K562 (cell line): ENCODE data around the gene CCDC152. TPM values are rescaled to one million over a fixed set of nuclear protein-coding genes. Genes with fewer than 3 reads are reported as not detected.

Experiments
- ATAC-seq: fragments of 200-7000 bp; cut with Tn5 transposase; 3 replicates; pipeline ENCODE4 v1.9.1; 2020; ENCODE audit warnings: moderate library complexity
- BruUV-seq: library from RNA; stranded (reverse); fragments of 400-500 nt; replicated peaks from 2 replicates; lab custom pipeline; 2021; lab: Mats Ljungman, UMichigan
- CTCF ChIA-PET: fragments of 300-600 bp; formaldehyde crosslinking; extraction: SDS; loops from one replicate; lab custom pipeline; 2021; ENCODE audit warnings: low intra/inter-chr PET ratio; lab: Yijun Ruan, JAX
- POLR2A ChIA-PET: fragments of 300-600, 350-650 bp; sonication (Branson Sonifier 250); formaldehyde crosslinking; extraction: SDS; loops from one replicate; lab custom pipeline; 2021; ENCODE audit warnings: antibody characterized with exemption, inconsistent platforms; lab: Yijun Ruan, JAX
- DNase-seq, 4 experiments: peaks; one replicate each; pipeline versions ENCODE4 v3.0.0 to v3.0.0-alpha.2; 2011 to 2018; ENCODE audit warnings: low spot score in 3 of 4, mixed read lengths in 3 of 4; ENCODE audit errors: extremely low read depth in 1 of 4
- FAIRE-seq: peaks from 2 replicates; lab custom pipeline; 2011; peaks lifted over from hg19 to GRCh38; lab: Jason Lieb, UNC
- H2AFZ ChIP-seq: 2 replicates; pipeline ENCODE4 v1.6.0; 2011; ENCODE audit warnings: low read depth, low read length, control low read depth, inconsistent platforms
- H3K27ac ChIP-seq: fragments of 200-600 bp; 3 replicates; pipeline ENCODE4 v1.8.0; 2011; ENCODE audit warnings: low read depth, mild to moderate bottlenecking, control low read depth, inconsistent platforms, low read length, moderate library complexity, mixed read lengths; ENCODE audit errors: extremely low read depth
- H3K27me3 ChIP-seq, 2 experiments: fragments of 300-600 bp in 1 of 2; 2 replicates in 1 of 2; 3 replicates in 1 of 2; pipeline versions ENCODE4 v1.6.0 to v1.8.0; 2011; ENCODE audit warnings: inconsistent platforms in 2 of 2, low read length in 2 of 2, mild to moderate bottlenecking in 1 of 2, mixed read lengths in 1 of 2, moderate library complexity in 1 of 2; ENCODE audit not compliant: control insufficient read depth in 2 of 2, insufficient read depth in 2 of 2
- H3K36me3 ChIP-seq: fragments of 300-600 bp; 3 replicates; pipeline ENCODE4 v1.8.0; 2011; ENCODE audit warnings: mild to moderate bottlenecking, low read length, inconsistent platforms; ENCODE audit not compliant: control insufficient read depth, insufficient read depth
- H3K4me1 ChIP-seq, 2 experiments: fragments of 200-600 bp in 1 of 2; replicated peaks in 1 of 2; 2 replicates in 1 of 2; 3 replicates in 1 of 2; pipeline versions ENCODE4 v1.5.1 to v1.8.0; 2011; ENCODE audit warnings: inconsistent platforms in 2 of 2, low read length in 2 of 2, mild to moderate bottlenecking in 1 of 2, mixed read lengths in 1 of 2, moderate library complexity in 1 of 2; ENCODE audit not compliant: control insufficient read depth in 2 of 2, insufficient read depth in 2 of 2
- H3K4me2 ChIP-seq: 2 replicates; pipeline ENCODE4 v1.6.1; 2011; ENCODE audit warnings: low read length, control low read depth, inconsistent platforms, mixed read lengths; ENCODE audit not compliant: insufficient read depth
- H3K4me3 ChIP-seq: fragments of 200-600 bp; sonication (generic), shearing (Covaris generic); 2 replicates; pipeline ENCODE4 v1.5.1; 2016; ENCODE audit warnings: control low read depth, inconsistent platforms
- H3K79me2 ChIP-seq: fragments of 200-600 bp; 3 replicates; pipeline ENCODE4 v1.8.0; 2011; ENCODE audit warnings: low read length, inconsistent platforms; ENCODE audit not compliant: control insufficient read depth, insufficient read depth
- H3K9ac ChIP-seq, 2 experiments: 2 replicates each; pipeline versions ENCODE4 v1.6.0 to v1.6.1; 2011; ENCODE audit warnings: low read depth in 2 of 2, low read length in 2 of 2, control low read depth in 1 of 2, inconsistent platforms in 1 of 2, mild to moderate bottlenecking in 1 of 2, mixed read lengths in 1 of 2; ENCODE audit not compliant: insufficient read depth in 1 of 2
- H3K9me1 ChIP-seq: one replicate; pipeline ENCODE4 v1.6.0; 2011; ENCODE audit warnings: inconsistent platforms, mild to moderate bottlenecking, low read length, moderate library complexity; ENCODE audit not compliant: control insufficient read depth, insufficient read depth
- H3K9me3 ChIP-seq: replicated peaks from 2 replicates; pipeline ENCODE4 v1.5.1; 2011; ENCODE audit warnings: low read depth, low read length, inconsistent platforms; ENCODE audit not compliant: control insufficient read depth, insufficient read depth
- H4K20me1 ChIP-seq: replicated peaks from 2 replicates; pipeline ENCODE4 v1.6.1; 2011; ENCODE audit warnings: low read length, inconsistent platforms, mixed read lengths; ENCODE audit not compliant: control insufficient read depth, insufficient read depth
- BCOR ChIP-seq: fragments of 450-650 bp; IDR thresholded peaks from 2 replicates; pipeline ENCODE4 v1.6.1; 2016
- CTBP1 ChIP-seq: fragments of 450-650 bp; IDR thresholded peaks from 2 replicates; pipeline ENCODE4 v1.6.1; 2016; ENCODE audit warnings: borderline replicate concordance
- ETV5 ChIP-seq: sonication (generic); formaldehyde crosslinking; IDR thresholded peaks from 2 replicates; pipeline ENCODE4 v1.4.0; 2020; ENCODE audit warnings: low read depth, mild to moderate bottlenecking, missing genetic modification reagents
- NFXL1 ChIP-seq: fragments of 450-650 bp; formaldehyde crosslinking; IDR thresholded peaks from 2 replicates; pipeline ENCODE4 v1.4.0; 2021; ENCODE audit warnings: mild to moderate bottlenecking
- RBBP5 ChIP-seq: fragments of 200-600 bp; sonication (generic); IDR thresholded peaks from 2 replicates; pipeline ENCODE4 v1.6.1; 2012; ENCODE audit warnings: borderline replicate concordance, mild to moderate bottlenecking, low read length, control low read depth, inconsistent platforms; ENCODE audit not compliant: insufficient read depth, poor library complexity, severe bottlenecking
- RBM25 ChIP-seq: fragments of 200-400 bp; formaldehyde crosslinking; IDR thresholded peaks from 2 replicates; pipeline ENCODE4 v1.6.1; 2018; ENCODE audit warnings: low read length, low read depth, moderate library complexity; ENCODE audit not compliant: severe bottlenecking
- SMARCE1 ChIP-seq: fragments of 450-650 bp; IDR thresholded peaks from 2 replicates; pipeline ENCODE4 v1.7.1; 2016; ENCODE audit warnings: mild to moderate bottlenecking
- TRIM28 ChIP-seq: fragments of 450-650 bp; IDR thresholded peaks from 2 replicates; pipeline ENCODE4 v1.6.1; 2017
- ZNF324 ChIP-seq: fragments of 250-450 bp; sonication (Bioruptor Pico); IDR thresholded peaks from 2 replicates; pipeline ENCODE4 v1.4.0; 2020; ENCODE audit warnings: mild to moderate bottlenecking
- ZNF778 ChIP-seq: fragments of 450-650 bp; formaldehyde crosslinking; IDR thresholded peaks from 2 replicates; pipeline ENCODE4 v1.4.0; 2020; ENCODE audit warnings: mild to moderate bottlenecking, moderate library complexity
- WGBS: fragments of 100-300 bp; shearing (Covaris generic); methylation state at CpG from one replicate; pipeline ENCODE4 v1.1.6; 2016; ENCODE audit warnings: low coverage, mixed read lengths; ENCODE audit not compliant: insufficient coverage; ENCODE audit errors: missing lambda C conversion rate; 5-methylcytosine and 5-hydroxymethylcytosine counted together
- in situ Hi-C: fragments of 300-500 bp; cut with MboI; formaldehyde crosslinking; loops from 4 replicates; pipeline ENCODE4 v1.15.0; 2018; ENCODE audit warnings: inconsistent platforms, mixed read lengths
- intact Hi-C: fragments of 100-400 bp; cut with micrococcal nuclease; formaldehyde crosslinking; loops from 2 replicates; pipeline ENCODE4 v1.14.2; 2022
- polyA plus RNA-seq, 8 experiments: library from polyadenylated mRNA; depleted of rRNA in 4 of 8; stranded (reverse) in 5 of 8; unstranded in 3 of 8; fragments of >200 nt; fragmentation: Nextera tagmentation in 2 of 8; fragmentation: Illumina TruSeq in 1 of 8; extraction: Ambion mirVana in 2 of 8; extraction: Trizol in 1 of 8; gene quantifications; 2 replicates each; pipeline versions ENCODE4 v1.2.1 to v1.2.3, GENCODE V29; 2011 to 2014; ENCODE audit warnings: inconsistent platforms in 1 of 8, missing spikeins in 1 of 8
- total RNA-seq, 7 experiments: library from RNA; depleted of rRNA in 6 of 7; stranded (reverse); fragments of >200 nt in 6 of 7; fragmentation: Illumina TruSeq in 2 of 7; extraction: Trizol in 2 of 7; gene quantifications; 2 replicates each; pipeline versions ENCODE4 v1.2.1 to v1.2.3, GENCODE V29; 2011 to 2021; ENCODE audit warnings: low replicate concordance in 1 of 7

Gene CCDC152
- total and polyA plus RNA-seq, 9 of the 15 experiments (the other 6 are each of a cell fraction or from before 2014, with no cell fraction given) = 2.5 to 11.6 (median 5.1) TPM

GRCh38 chr5:42785756-42786155, 29.1 kb downstream of the CCDC152 start:
- H3K4me1 ChIP-seq = no peaks in the 10 kb centered on the region
- no peaks in the 10 kb centered on the region for H3K9me1 ChIP-seq
- POLR2A ChIA-PET = no interaction called here
- H2AFZ ChIP-seq = no peak overlapping the region
- TF ChIP-seq ZNF324 (CRISPR knock-in tag) = peak; percentile 91
- no peak for TF ChIP-seq NFXL1 (CRISPR knock-in tag)
- no peak overlapping the region for H3K4me3 ChIP-seq
- WGBS = 7% methylated on average over 4 of the region's 4 CpGs
- H3K9ac ChIP-seq = no peak overlapping the region
- ATAC-seq (no peak), DNase-seq (no peak), FAIRE-seq (no peak)
- BruUV-seq = no TSS peak
- H3K36me3 ChIP-seq = no peaks in the 10 kb centered on the region
- CTCF ChIA-PET = no interaction called here
- no peak overlapping the region for H3K4me2 ChIP-seq
- in situ Hi-C loops = no loop called here
- no peaks in the 10 kb centered on the region; the same call in 1 of the 2 replicates for H3K9me3 ChIP-seq
- intact Hi-C loops = no loop called here
- no peak overlapping the region for H3K27ac ChIP-seq
- H3K27me3 ChIP-seq = no peaks in the 10 kb centered on the region
- no peaks in the 10 kb centered on the region for H4K20me1 ChIP-seq
- H3K79me2 ChIP-seq = no peaks in the 10 kb centered on the region

- Histone ChIP-seq H3K79me2 (no peaks in the 10 kb centered on the region), H3K4me3 (no peak overlapping the region), H2AFZ (no peak overlapping the region), H4K20me1 (no peaks in the 10 kb centered on the region), H3K9me3 (no peaks in the 10 kb centered on the region; the same call in 1 of the 2 replicates), H3K4me1 (no peaks in the 10 kb centered on the region), H3K36me3 (no peaks in the 10 kb centered on the region), H3K27me3 (no peaks in the 10 kb centered on the region), H3K4me2 (no peak overlapping the region), H3K9ac (no peak overlapping the region), H3K27ac (no peak overlapping the region), H3K9me1 (no peaks in the 10 kb centered on the region)
- DNase-seq = no peak
- POLR2A ChIA-PET = no interaction called here
- intact Hi-C loops (no loop called here), in situ Hi-C loops (no loop called here)
- CTCF ChIA-PET = no interaction called here
- no peak for TF ChIP-seq BCOR
- TF ChIP-seq TRIM28 = peak; percentile 82; the same call in 1 of the 2 replicates
- no peak for TF ChIP-seq RBM25
- TF ChIP-seq CTBP1 = no peak
- no peak for TF ChIP-seq ETV5 (CRISPR knock-in tag)
- TF ChIP-seq SMARCE1 = no peak
- no peak for TF ChIP-seq RBBP5
- TF ChIP-seq ZNF778 = no peak
- no peak for ATAC-seq
- no TSS peak for BruUV-seq
- no peak for FAIRE-seq
These were observed 30.5 kb downstream of the CCDC152 start for GRCh38 chr5:42787073-42787472.
